Fibroblast of skin of left biceps (primary cell): ENCODE results near the gene ATXN7L2.

ENCODE experiments used
- DNase-seq, 2 experiments: peaks; one replicate each; pipeline ENCODE4 v3.0.0-alpha.2; 2013; ENCODE audit warnings: low read depth in 2 of 2

Gene ATXN7L2

GRCh38 chr1:109527098-109527811 is 43.5 kb downstream of the ATXN7L2 start:
- no peak for DNase-seq

DNA sequence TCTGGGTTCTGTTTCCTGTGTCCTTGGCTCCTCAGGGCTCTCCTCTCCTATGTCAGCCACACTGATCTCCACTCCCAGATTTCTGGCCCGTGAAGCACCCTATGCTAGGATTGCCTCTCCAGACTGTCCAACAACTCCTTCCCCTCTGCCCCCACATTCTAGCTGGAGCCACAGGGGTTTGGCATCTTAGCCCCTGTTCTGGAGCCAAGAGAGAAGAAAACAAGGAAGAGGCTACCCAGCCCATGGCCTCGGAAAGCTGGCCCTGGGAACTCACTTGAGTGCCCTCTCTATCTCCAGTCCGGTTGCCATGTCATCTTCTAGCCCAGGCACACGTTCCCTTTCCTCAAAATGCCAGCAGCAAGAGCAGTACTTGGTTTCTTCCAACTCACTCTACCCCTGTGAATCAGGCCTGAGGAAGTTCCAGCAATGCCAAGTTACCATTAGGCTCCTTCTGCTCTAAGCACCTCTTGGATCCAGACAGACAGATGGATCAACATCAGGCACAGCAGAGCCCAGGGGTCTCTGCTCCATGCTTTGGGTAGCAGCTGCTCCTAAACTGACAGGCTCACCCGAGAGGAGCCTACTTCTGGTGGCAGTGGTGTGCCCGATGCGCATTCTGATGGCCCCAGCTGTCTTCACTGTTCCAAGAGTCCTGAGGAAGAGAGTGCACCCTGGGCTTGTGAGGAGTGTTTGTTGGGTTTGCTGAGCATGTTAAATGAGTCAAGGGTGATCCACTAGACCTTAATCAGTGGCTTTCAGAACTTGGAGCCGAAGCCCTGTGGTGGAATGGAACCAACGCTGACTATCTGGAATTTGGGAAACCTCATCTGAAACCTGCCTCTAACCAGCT is 44.4 kb downstream of the ATXN7L2 start:
- no peak for DNase-seq

DNA sequence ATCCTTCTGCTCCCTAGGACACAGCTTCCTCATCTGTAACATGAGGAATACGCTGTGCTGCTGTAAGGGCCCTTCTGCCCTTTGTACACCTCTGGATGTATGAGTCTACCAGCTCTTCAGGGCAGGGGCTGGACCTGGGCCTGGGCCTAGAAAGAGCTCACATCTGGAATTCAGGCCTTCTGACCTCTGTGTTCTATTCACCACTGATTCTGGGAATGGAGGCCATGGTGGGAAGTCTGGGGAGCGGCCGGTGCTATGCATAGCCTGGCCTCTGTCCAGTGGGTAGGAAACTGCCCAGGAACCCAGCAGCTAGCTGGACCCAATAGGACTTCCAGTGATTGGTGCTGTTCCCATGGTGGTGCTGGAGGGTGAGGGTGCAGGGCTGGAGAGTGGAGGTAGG is 45.0 kb downstream of the ATXN7L2 start:
- DNase-seq: no peak

- no peak for DNase-seq
Observed at GRCh38 chr1:109529881-109530456, 46.3 kb downstream of the ATXN7L2 start.

- DNase-seq: no peak
Observed at GRCh38 chr1:109530457-109531087, 46.9 kb downstream of the ATXN7L2 start.

GRCh38 chr1:109531380-109531779 is 47.7 kb downstream of the ATXN7L2 start:
- no peak for DNase-seq

DNA sequence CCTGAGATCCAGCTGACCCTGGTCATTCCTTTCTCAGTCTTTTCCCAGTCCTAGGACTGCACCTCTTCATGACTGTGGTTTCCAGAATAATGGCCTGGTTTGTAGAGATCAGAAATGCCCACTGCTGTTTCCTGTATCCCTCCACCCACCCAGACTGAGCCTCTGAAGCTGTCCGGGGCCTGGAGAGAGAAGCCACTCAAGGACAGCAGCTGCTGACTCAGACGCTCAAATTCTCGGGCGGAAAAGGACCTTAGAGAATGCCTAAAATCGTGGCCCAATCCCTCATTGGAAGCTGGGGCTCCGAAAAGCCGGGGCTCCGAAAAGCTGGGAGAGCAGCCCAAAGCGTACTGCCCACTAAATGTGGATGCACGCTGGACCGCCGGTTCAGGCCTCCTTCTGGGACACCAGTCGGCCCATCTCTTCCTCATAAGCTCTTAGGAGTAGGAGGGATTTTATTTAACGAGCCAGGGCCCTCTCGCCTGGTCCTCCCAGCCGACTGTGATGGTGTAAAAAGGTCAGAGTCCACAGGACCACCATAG is 48.2 kb downstream of the ATXN7L2 start:
- DNase-seq: no peak

DNA sequence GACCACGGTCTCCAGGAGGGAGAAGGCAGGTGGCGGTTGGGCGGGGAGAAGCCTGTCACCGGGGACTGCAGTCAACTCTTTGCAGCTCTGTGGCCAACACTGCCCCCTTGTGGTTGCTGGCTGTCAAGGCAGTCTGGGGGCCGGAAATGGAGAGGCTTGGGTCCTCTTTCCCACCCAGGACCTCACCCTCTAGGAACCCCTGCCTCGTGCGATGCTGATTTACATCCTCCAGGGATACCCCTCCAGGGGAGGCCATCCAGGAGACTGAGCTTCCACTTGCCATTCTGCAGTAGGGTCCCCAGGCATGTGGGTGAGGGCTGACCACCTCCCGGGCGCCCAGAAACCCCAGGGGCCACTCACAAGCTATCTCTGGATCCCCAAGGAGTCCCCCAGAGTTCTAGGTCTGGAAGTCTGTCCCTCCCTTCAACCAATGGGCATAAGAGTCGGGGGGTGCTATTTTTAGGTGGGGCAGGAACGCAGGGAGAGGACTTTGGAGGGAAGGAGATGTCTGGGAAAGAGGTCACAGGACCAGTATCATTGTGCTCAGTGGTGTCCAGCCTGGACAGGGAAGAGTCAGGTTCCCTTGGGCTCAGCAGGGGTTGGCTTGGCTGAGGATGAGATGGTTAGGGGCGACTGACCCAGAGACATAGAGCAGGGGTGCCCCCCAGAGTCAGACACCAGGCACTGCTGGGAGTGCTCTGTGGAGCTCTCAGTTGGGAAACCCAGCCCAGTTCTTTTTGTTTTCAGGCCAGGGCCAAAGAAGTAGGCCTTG is 48.8 kb downstream of the ATXN7L2 start:
- peak; percentile 21 to 23 for DNase-seq

GRCh38 chr1:109534307-109534858 is 50.7 kb downstream of the ATXN7L2 start:
- no peak for DNase-seq

- DNase-seq: no peak
Observed at GRCh38 chr1:109535481-109535880, 51.8 kb downstream of the ATXN7L2 start.

GRCh38 chr1:109535971-109536491 is 52.3 kb downstream of the ATXN7L2 start:
- DNase-seq: no peak

DNA sequence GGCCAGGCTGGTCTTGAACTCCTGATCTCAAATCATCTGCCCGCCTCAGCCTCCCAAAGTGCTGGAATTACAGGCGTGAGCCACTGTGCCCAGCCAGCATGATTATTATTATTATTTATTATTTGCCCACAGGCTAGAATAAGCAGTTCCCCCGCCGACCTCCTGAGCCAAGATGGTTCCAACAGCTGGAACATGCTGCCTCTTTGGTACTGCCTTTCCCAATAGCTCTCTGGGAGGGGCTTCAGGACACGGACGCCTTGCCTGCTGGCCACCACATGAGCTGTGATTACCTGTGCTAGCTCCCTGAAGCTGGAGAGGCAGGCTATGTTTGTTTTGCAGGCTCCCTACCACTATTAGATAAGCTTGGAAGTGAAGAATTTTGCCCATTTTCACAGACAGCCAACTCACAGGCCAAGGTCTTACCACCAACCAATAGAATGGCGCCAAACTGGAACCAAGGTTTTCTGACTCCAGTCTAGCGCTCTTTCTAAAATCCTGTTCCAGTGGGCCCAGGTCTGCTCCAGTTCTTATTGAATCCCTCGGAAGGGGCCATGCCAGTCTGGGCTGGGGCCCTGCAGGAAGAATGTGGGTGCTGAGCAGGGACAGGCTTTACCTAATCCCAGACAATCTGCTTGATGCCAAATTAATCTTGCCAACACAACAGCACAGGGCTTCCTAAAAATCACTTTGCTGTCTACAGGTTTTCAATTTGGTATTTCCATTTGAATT is 53.9 kb downstream of the ATXN7L2 start:
- DNase-seq: no peak

DNA sequence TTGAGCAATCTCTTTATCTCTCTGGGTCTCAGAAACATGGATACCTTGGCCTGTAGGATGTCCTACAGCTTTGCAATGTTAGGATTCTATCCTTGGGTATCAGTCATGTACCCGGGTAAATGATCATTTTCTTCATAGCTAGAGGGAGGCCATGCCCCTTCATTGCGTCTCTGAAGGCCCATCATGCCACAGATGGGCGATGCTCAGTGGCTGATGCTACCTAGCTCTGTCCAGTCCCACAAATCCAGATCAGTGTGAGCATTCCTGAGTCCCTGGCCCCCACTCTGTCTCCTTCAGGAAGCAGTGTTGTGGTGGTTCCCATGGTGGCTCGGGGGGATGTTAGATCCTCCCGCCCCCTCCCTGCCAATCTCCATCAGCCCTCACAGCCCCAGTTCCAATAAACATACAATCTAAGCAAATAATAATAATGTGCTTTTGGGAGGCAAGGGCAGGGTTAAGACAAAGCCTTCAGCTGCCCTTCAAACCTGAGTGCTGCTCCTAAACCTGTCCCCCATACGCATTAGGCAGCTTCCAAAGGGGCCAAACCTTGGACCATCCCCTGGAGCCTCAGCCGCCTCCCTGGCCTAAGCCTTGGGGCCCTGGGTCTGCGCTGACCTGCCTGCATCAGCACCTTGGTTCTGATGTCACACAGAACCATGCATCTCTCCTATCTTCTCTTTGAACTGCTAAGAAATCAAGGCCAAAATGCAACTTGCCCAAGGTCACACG is 55.3 kb downstream of the ATXN7L2 start:
- no peak for DNase-seq

DNA sequence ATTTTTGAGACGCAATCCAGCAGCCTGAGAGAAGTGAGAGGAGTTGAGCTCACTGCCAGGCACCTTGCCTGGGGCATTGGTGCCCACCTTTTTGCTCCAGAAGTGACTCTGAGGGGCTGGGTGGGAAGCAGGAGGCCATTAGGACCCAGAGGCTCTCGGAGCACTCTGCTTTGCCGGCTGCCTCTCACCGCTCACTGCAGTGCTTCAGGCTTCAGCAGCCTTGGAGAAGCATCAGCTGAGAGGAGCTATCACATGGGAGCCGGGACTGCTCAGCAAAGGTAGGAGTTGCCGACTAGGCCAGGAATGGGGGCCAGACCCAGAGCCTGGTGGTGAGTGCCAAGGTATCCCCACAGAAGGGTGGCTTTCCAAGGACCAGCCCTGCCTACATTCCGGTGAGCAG is 56.0 kb downstream of the ATXN7L2 start, which contains the start of gene GPR61:
TSS of gene GPR61 (plus strand) at position 197 of the 400 bp plus-strand sequence. CDS start 3,151 bp downstream, outside the sequence.
- DNase-seq: no peak

DNA sequence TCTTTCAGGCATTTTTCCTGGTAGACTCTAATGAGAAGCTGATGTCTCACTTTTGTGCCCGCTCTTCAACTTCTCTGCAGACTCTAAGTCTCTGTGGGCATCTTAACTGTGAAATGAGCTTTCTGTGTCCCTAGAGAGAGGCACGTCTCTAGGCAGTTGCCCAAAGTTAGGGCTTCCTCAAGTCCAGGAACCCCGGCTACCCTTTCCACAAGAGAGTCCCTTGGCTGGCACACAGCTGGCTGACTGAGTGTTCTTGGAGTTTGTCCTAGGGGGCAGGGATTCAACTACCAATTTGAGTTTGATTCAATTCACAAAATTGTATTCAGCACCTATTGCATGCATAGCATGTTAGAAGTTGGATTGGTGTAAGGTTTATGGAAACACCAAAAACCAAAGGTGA is 57.4 kb downstream of the ATXN7L2 start:
- DNase-seq: no peak
